ENCODE data around the gene ESYT2.

- TF ChIP-seq CTCF (IDR thresholded peaks at IDR 0.05; ENCODE audit: low read length) (no peak), EZH2phosphoT487 (IDR thresholded peaks at IDR 0.05; ENCODE audit: low read length) (no peak), EZH2 (optimal IDR thresholded peaks at IDR 0.05; ENCODE audit: low read depth, low read length) (no peak)
Observed at GRCh38 chr7:158831738-158832091, 2.4 kb upstream of the ESYT2 start.
